K562 treated with DMSO at 1 percent for 24 hours (cell line): Measurements from ENCODE around the gene LRRTM2. TPM values are rescaled to one million over a fixed set of nuclear protein-coding genes. Genes with fewer than 3 reads are reported as not detected.

ENCODE experiments used
- total RNA-seq: library from RNA; unstranded; fragments of 300-600 nt; gene quantifications from 2 replicates; pipeline ENCODE4 v1.2.3, GENCODE V29; 2022; ENCODE audit warnings: low read depth; ENCODE audit not compliant: insufficient read depth

Gene LRRTM2, protein sequence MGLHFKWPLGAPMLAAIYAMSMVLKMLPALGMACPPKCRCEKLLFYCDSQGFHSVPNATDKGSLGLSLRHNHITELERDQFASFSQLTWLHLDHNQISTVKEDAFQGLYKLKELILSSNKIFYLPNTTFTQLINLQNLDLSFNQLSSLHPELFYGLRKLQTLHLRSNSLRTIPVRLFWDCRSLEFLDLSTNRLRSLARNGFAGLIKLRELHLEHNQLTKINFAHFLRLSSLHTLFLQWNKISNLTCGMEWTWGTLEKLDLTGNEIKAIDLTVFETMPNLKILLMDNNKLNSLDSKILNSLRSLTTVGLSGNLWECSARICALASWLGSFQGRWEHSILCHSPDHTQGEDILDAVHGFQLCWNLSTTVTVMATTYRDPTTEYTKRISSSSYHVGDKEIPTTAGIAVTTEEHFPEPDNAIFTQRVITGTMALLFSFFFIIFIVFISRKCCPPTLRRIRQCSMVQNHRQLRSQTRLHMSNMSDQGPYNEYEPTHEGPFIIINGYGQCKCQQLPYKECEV
- not detected in 2 replicates for total RNA-seq

DNA sequence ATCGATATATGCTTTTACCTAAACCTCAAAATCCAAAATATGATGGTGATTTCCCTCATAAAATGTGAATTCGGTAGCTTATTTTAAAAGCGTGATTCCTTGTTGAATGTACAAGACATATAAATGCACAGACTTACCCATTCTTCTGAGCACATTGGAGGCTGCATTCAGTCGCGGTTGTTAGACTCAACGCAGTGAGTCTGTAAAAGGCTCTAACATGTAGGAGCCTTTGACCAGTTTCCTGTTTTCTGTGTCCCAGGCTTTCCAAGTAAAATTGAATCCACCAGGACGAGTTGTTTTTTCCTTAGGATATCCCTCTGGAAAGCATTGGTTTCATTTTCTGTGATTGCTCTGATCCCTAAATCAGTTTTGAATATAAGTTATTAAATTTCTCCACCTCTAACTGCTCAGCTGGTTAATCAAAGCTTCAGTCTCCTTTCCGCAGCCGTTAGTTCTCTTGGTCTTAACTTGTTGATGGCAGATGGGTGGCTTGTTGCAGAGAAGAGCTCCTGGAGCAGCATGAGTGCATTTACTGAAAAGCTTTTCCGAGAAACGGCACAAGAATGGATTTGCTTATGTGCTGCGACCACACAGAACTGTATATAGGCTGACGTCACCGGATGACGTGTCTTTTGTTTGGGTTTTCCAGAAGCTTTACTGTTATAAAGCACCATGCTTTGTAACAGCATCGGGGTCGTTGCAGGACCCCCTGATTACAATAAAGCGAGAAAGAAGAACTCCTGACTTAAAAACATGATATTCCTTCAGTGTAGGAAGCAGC is at the start of gene LRRTM2:
TSS of gene LRRTM2 (minus strand) at position 565 of the 781 bp plus-strand sequence. CDS start at position 141, 424 bp downstream.

Other genes with a start within 250 kb of the LRRTM2 start
- 153 and 159 TPM in 2 replicates for gene CTNNA1, start 121.9 kb downstream of the LRRTM2 start, total RNA-seq